GM19328 (cell line): ENCODE measurements around the gene TAOK2.

Experiments used
- ATAC-seq: cut with Tn5 transposase; IDR thresholded peaks from one replicate; pipeline ENCODE4 v1.9.1; 2021; ENCODE audit warnings: mild to moderate bottlenecking, moderate library complexity; ENCODE audit not compliant: unreplicated experiment

The TAOK2 gene

GRCh38 chr16:29986931-29987330 lies 13.3 kb downstream of the TAOK2 start:
- ATAC-seq: no peak

GRCh38 chr16:29987371-29988085 lies 13.9 kb downstream of the TAOK2 start:
- no peak for ATAC-seq

GRCh38 chr16:29988346-29989075 lies 14.8 kb downstream of the TAOK2 start:
- no peak for ATAC-seq

- ATAC-seq: no peak
Measured at GRCh38 chr16:29989111-29989858, 15.6 kb downstream of the TAOK2 start.

GRCh38 chr16:29990034-29990433 lies 16.4 kb downstream of the TAOK2 start:
- no peak for ATAC-seq

- ATAC-seq: no peak
Measured at GRCh38 chr16:29990883-29991570, 17.4 kb downstream of the TAOK2 start.

- no peak for ATAC-seq
Measured at GRCh38 chr16:29991571-29991904, 17.9 kb downstream of the TAOK2 start.

- ATAC-seq: no peak
Measured at GRCh38 chr16:29992344-29992967, 18.8 kb downstream of the TAOK2 start.

- no peak for ATAC-seq
Measured at GRCh38 chr16:29993191-29993902, 19.7 kb downstream of the TAOK2 start.

GRCh38 chr16:29993903-29994599 lies 20.4 kb downstream of the TAOK2 start:
- no peak for ATAC-seq

- peak; percentile 22 for ATAC-seq
Measured at GRCh38 chr16:29994600-29995323, 21.1 kb downstream of the TAOK2 start.

GRCh38 chr16:29995324-29995910 lies 21.7 kb downstream of the TAOK2 start, which contains the start of gene HIRIP3:
HIRIP3 (minus strand) TSS chr16:29995617; CDS start chr16:29995605, 12 bp downstream.
- peak; percentile 41 for ATAC-seq

- peak; percentile 91 for ATAC-seq
Measured at GRCh38 chr16:29995911-29996765, 22.5 kb downstream of the TAOK2 start, which contains the start of gene INO80E. INO80E (plus strand) TSS chr16:29996241; CDS start chr16:29996311, 70 bp downstream.

GRCh38 chr16:29996766-29997250 lies 23.1 kb downstream of the TAOK2 start:
- no peak for ATAC-seq

GRCh38 chr16:29999605-30000004 lies 25.9 kb downstream of the TAOK2 start:
- ATAC-seq: no peak

GRCh38 chr16:30000735-30001631 lies 27.3 kb downstream of the TAOK2 start:
- ATAC-seq: no peak
